ENCODE results near the gene SNX4. TPM values are rescaled to one million over a fixed set of nuclear protein-coding genes. Genes with fewer than 3 reads are reported as not detected.
A peak's percentile ranks its signal among the peaks of the same experiment; 100 is the strongest.
"Not testable (repeated sequence)": the region's sequence is repeated elsewhere in the genome, so short reads cannot be mapped to it uniquely, and the experiment has no call there.

SNX4 gene
- 46.6 TPM for total RNA-seq
- polyA plus RNA-seq = 27.3 TPM
- long read RNA-seq, donor 1, partial matches to known transcripts = 0 of 2 reads
- long read RNA-seq, donor 1, other reads (novel, unspliced or antisense) = 0 of 2 reads
- long read RNA-seq, donor 2, transcript SNX4-201 (14 exons, 2,513 nt) = major isoform, 26 of 26 reads
- long read RNA-seq, donor 2, partial matches to known transcripts = 0 of 26 reads
- long read RNA-seq, donor 2, other reads (novel, unspliced or antisense) = 0 of 26 reads
- long read RNA-seq, donor 3, transcript SNX4-201 (14 exons, 2,513 nt) = major isoform, 18 of 29 reads
- long read RNA-seq, donor 3, partial matches to known transcripts = 11 of 29 reads
- long read RNA-seq, donor 3, other reads (novel, unspliced or antisense) = 0 of 29 reads
- long read RNA-seq, donor 4, transcript SNX4-201 (14 exons, 2,513 nt) = major isoform, 6 of 12 reads
- long read RNA-seq, donor 4, partial matches to known transcripts = 6 of 12 reads
- long read RNA-seq, donor 4, other reads (novel, unspliced or antisense) = 0 of 12 reads
- long read RNA-seq, donor 5, transcript SNX4-201 (14 exons, 2,513 nt) = major isoform, 13 of 13 reads
- long read RNA-seq, donor 5, partial matches to known transcripts = 0 of 13 reads
- long read RNA-seq, donor 5, other reads (novel, unspliced or antisense) = 0 of 13 reads
- long read RNA-seq, donor 6, transcript SNX4-201 (14 exons, 2,513 nt) = major isoform, 5 of 5 reads
- long read RNA-seq, donor 6, partial matches to known transcripts = 0 of 5 reads
- long read RNA-seq, donor 6, other reads (novel, unspliced or antisense) = 0 of 5 reads
- long read RNA-seq, donor 7, transcript SNX4-201 (14 exons, 2,513 nt) = major isoform, 12 of 12 reads
- long read RNA-seq, donor 7, partial matches to known transcripts = 0 of 12 reads
- long read RNA-seq, donor 7, other reads (novel, unspliced or antisense) = 0 of 12 reads
- long read RNA-seq, donor 8, transcript SNX4-201 (14 exons, 2,513 nt) = major isoform, 6 of 6 reads
- long read RNA-seq, donor 8, partial matches to known transcripts = 0 of 6 reads
- long read RNA-seq, donor 8, other reads (novel, unspliced or antisense) = 0 of 6 reads
- long read RNA-seq, donor 9, partial matches to known transcripts = 0 of 4 reads
- long read RNA-seq, donor 9, other reads (novel, unspliced or antisense) = 0 of 4 reads
- long read RNA-seq, donor 10, transcript SNX4-201 (14 exons, 2,513 nt) = major isoform, 8 of 8 reads
- long read RNA-seq, donor 10, partial matches to known transcripts = 0 of 8 reads
- long read RNA-seq, donor 10, other reads (novel, unspliced or antisense) = 0 of 8 reads

DNA sequence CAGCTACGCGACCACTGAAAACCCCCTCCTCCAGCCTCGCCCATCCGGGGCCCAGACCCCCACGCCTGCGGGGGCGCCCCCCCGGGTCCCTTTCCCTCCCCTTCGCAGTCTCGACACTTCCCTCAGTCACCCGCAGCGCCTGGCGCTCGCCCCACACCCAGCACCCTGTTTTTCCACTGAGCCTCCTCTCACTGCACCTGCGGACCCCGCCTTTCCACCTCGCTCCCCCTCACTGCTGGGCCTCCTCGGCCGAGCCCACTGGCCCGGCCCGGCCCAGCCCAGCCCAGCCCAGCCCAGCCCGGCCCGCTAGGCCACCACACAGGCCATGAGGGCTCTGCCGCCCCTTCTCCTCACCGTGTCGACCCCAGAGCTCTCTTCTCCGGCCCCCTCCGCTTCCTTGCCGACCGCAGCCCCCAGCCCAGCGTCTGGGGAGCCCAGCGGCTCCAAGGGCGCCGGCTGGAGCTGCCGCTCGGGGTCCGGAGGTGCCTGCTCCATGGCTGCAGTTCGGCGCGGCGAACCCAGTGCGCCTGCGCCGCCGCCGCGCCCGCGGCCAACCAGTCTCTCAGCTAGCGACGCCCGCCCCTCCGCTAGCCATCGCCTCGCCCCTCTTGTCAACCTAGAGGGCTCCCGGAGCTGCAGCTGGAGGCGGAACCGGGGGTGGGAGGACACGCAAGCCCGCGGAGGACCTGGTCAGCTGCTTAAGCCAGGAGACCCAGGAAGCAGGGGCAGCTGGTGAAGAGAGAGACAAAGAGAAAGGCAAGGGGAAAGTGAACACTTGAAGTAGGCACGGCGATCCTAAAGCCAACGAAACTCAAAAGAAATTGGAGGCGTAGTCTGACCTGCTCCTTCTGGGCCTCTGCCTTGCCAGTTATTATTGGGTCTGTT lies at the start of gene SNX4:
TSS of gene SNX4 (minus strand) at position 525 of the 885 bp plus-strand sequence. CDS start at position 495, 30 bp downstream.
- under 1% methylated on average over 65 of the region's 65 CpGs for WGBS
- peak within 1 kb of the TSS; percentile 42 to 87 for H3K4me3 ChIP-seq (ENCODE audit: low read length in 2 of 2)
- H3K36me3 ChIP-seq (ENCODE audit: control insufficient read depth in 2 of 2, insufficient read depth in 2 of 2, low read length in 1 of 2) = peaks cover 4 to 8% of the 10 kb centered on the region in 2 donors
- peak within 1 kb of the TSS; percentile 59 to 90 for H3K27ac ChIP-seq (ENCODE audit: low read depth in 1 of 2, low read length in 1 of 2)
- H3K4me1 ChIP-seq (ENCODE audit: control insufficient read depth in 2 of 2, insufficient read depth in 2 of 2, low read length in 2 of 2) = peaks cover 5 to 13% of the 10 kb centered on the region in 2 donors
- DNase-seq (ENCODE audit: low read depth in 6 of 9, low spot score in 9 of 9) = peak; percentile 63 to 92 (median 81)
- H3K9me3 ChIP-seq (ENCODE audit: control insufficient read depth in 2 of 2, insufficient read depth in 1 of 2, low read length in 1 of 2) = no peaks in the 10 kb centered on the region
- H3K27me3 ChIP-seq (ENCODE audit: control insufficient read depth in 2 of 2, insufficient read depth in 1 of 2, low read length in 1 of 2) = no peaks in the 10 kb centered on the region

- DNase-seq (ENCODE audit: low read depth in 6 of 9, low spot score in 9 of 9) = no peak
- H3K9me3 ChIP-seq (ENCODE audit: control insufficient read depth in 2 of 2, insufficient read depth in 1 of 2, low read length in 1 of 2) = no peaks in the 10 kb centered on the region
- H3K4me3 ChIP-seq (ENCODE audit: low read length in 2 of 2) = no peak overlapping the region
- WGBS = 98% methylated on average over 1 of the region's 1 CpG
- peaks cover 19 to 23% of the 10 kb centered on the region in 2 donors for H3K36me3 ChIP-seq (ENCODE audit: control insufficient read depth in 2 of 2, insufficient read depth in 2 of 2, low read length in 1 of 2)
- no peak overlapping the region for H3K27ac ChIP-seq (ENCODE audit: low read depth in 1 of 2, low read length in 1 of 2)
- no peaks in the 10 kb centered on the region for H3K4me1 ChIP-seq (ENCODE audit: control insufficient read depth in 2 of 2, insufficient read depth in 2 of 2, low read length in 2 of 2)
- H3K27me3 ChIP-seq (ENCODE audit: control insufficient read depth in 2 of 2, insufficient read depth in 1 of 2, low read length in 1 of 2) = no peaks in the 10 kb centered on the region
These were observed 36.3 kb upstream of the SNX4 start for GRCh38 chr3:125556314-125556713.

GRCh38 chr3:125552401-125552800 lies 32.4 kb upstream of the SNX4 start:
- H3K27me3 ChIP-seq (ENCODE audit: control insufficient read depth in 2 of 2, insufficient read depth in 1 of 2, low read length in 1 of 2) = no peaks in the 10 kb centered on the region
- H3K4me1 ChIP-seq (ENCODE audit: control insufficient read depth in 2 of 2, insufficient read depth in 2 of 2, low read length in 2 of 2) = no peaks in the 10 kb centered on the region
- H3K4me3 ChIP-seq (ENCODE audit: low read length in 2 of 2) = no peak overlapping the region
- H3K27ac ChIP-seq (ENCODE audit: low read depth in 1 of 2, low read length in 1 of 2) = no peak overlapping the region
- peaks cover 14 to 21% of the 10 kb centered on the region in 2 donors for H3K36me3 ChIP-seq (ENCODE audit: control insufficient read depth in 2 of 2, insufficient read depth in 2 of 2, low read length in 1 of 2)
- WGBS = 98% methylated on average over 4 of the region's 4 CpGs
- no peaks in the 10 kb centered on the region for H3K9me3 ChIP-seq (ENCODE audit: control insufficient read depth in 2 of 2, insufficient read depth in 1 of 2, low read length in 1 of 2)
- no peak for DNase-seq (ENCODE audit: low read depth in 6 of 9, low spot score in 9 of 9)

GRCh38 chr3:125528920-125529319 lies 8.9 kb upstream of the SNX4 start:
- no peaks in the 10 kb centered on the region for H3K27me3 ChIP-seq (ENCODE audit: control insufficient read depth in 2 of 2, insufficient read depth in 1 of 2, low read length in 1 of 2)
- DNase-seq (ENCODE audit: low read depth in 6 of 9, low spot score in 9 of 9) = no peak
- H3K4me3 ChIP-seq (ENCODE audit: low read length in 2 of 2) = no peak overlapping the region
- H3K27ac ChIP-seq (ENCODE audit: low read depth in 1 of 2, low read length in 1 of 2) = no peak overlapping the region
- H3K4me1 ChIP-seq (ENCODE audit: control insufficient read depth in 2 of 2, insufficient read depth in 2 of 2, low read length in 2 of 2) = no peaks in the 10 kb centered on the region
- H3K9me3 ChIP-seq (ENCODE audit: control insufficient read depth in 2 of 2, insufficient read depth in 1 of 2, low read length in 1 of 2) = no peaks in the 10 kb centered on the region
- H3K36me3 ChIP-seq (ENCODE audit: control insufficient read depth in 2 of 2, insufficient read depth in 2 of 2, low read length in 1 of 2) = peaks cover 11 to 14% of the 10 kb centered on the region in 2 donors

- no peak overlapping the region for H3K4me3 ChIP-seq (ENCODE audit: low read length in 2 of 2)
- 97% methylated on average over 4 of the region's 4 CpGs for WGBS
- H3K4me1 ChIP-seq (ENCODE audit: control insufficient read depth in 2 of 2, insufficient read depth in 2 of 2, low read length in 2 of 2) = no peaks in the 10 kb centered on the region
- DNase-seq (ENCODE audit: low read depth in 6 of 9, low spot score in 9 of 9) = no peak
- H3K27ac ChIP-seq (ENCODE audit: low read depth in 1 of 2, low read length in 1 of 2) = no peak overlapping the region
- peaks cover 1 to 8% of the 10 kb centered on the region in 2 donors for H3K36me3 ChIP-seq (ENCODE audit: control insufficient read depth in 2 of 2, insufficient read depth in 2 of 2, low read length in 1 of 2)
- H3K27me3 ChIP-seq (ENCODE audit: control insufficient read depth in 2 of 2, insufficient read depth in 1 of 2, low read length in 1 of 2) = no peaks in the 10 kb centered on the region
- no peaks in the 10 kb centered on the region for H3K9me3 ChIP-seq (ENCODE audit: control insufficient read depth in 2 of 2, insufficient read depth in 1 of 2, low read length in 1 of 2)
These were observed 5.2 kb upstream of the SNX4 start for GRCh38 chr3:125525153-125525552.

- 81% methylated on average over 15 of the region's 15 CpGs for WGBS
These were observed 539 bp upstream of the SNX4 start for GRCh38 chr3:125520563-125520919.

DNA sequence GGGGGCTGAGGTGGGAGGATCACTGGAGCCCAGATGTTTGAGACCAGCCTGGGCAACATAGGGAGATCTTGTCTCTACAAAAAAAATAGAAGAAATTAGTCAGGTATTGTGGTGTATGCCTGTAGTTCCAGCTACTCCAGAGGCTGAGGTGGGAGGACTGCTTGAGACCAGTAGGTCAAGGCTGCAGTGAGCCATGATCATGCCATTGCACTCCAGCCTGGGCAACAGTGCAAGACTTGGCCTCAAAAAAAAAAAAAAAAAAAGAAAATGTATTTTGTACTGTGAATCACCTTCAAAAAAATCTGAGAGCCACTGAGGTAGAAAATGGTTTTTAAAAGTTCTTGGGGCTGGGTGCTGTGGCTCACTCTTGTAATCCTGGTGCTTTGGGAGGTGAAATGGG lies 4.6 kb downstream of the SNX4 start:
- DNase-seq (ENCODE audit: low read depth in 6 of 9, low spot score in 9 of 9) = no peak
- H3K27me3 ChIP-seq (ENCODE audit: control insufficient read depth in 2 of 2, insufficient read depth in 1 of 2, low read length in 1 of 2) = no peaks in the 10 kb centered on the region
- no peak overlapping the region for H3K27ac ChIP-seq (ENCODE audit: low read depth in 1 of 2, low read length in 1 of 2)
- H3K4me1 ChIP-seq (ENCODE audit: control insufficient read depth in 2 of 2, insufficient read depth in 2 of 2, low read length in 2 of 2) = peaks cover 5 to 13% of the 10 kb centered on the region in 2 donors
- H3K4me3 ChIP-seq (ENCODE audit: low read length in 2 of 2) = no peak overlapping the region
- H3K36me3 ChIP-seq (ENCODE audit: control insufficient read depth in 2 of 2, insufficient read depth in 2 of 2, low read length in 1 of 2) = peaks cover 4 to 22% of the 10 kb centered on the region in 2 donors
- H3K9me3 ChIP-seq (ENCODE audit: control insufficient read depth in 2 of 2, insufficient read depth in 1 of 2, low read length in 1 of 2) = no peaks in the 10 kb centered on the region

More at GRCh38 chr3:125520563-125520919, 539 bp upstream of the SNX4 start:
- not testable (repeated sequence) for DNase-seq (ENCODE audit: low read depth in 6 of 9, low spot score in 9 of 9); H3K27me3 ChIP-seq (ENCODE audit: control insufficient read depth in 2 of 2, insufficient read depth in 1 of 2, low read length in 1 of 2); H3K9me3 ChIP-seq (ENCODE audit: control insufficient read depth in 2 of 2, insufficient read depth in 1 of 2, low read length in 1 of 2); H3K36me3 ChIP-seq (ENCODE audit: control insufficient read depth in 2 of 2, insufficient read depth in 2 of 2, low read length in 1 of 2)
- peak overlapping the region in 1 of 2 donors; percentile 73 for H3K27ac ChIP-seq (ENCODE audit: low read depth in 1 of 2, low read length in 1 of 2)
- peaks cover 5 to 13% of the 10 kb centered on the region in 2 donors for H3K4me1 ChIP-seq (ENCODE audit: control insufficient read depth in 2 of 2, insufficient read depth in 2 of 2, low read length in 2 of 2)
- peak overlapping the region; percentile 42 to 87 for H3K4me3 ChIP-seq (ENCODE audit: low read length in 2 of 2)

- DNase-seq (ENCODE audit: low read depth in 6 of 9, low spot score in 9 of 9) = no peak
- Histone ChIP-seq H3K4me3 (ENCODE audit: low read length in 2 of 2) (no peak overlapping the region), H3K4me1 (ENCODE audit: control insufficient read depth in 2 of 2, insufficient read depth in 2 of 2, low read length in 2 of 2) (peaks cover 5% of the 10 kb centered on the region in 2 donors), H3K36me3 (ENCODE audit: control insufficient read depth in 2 of 2, insufficient read depth in 2 of 2, low read length in 1 of 2) (peaks cover 4 to 24% of the 10 kb centered on the region in 2 donors), H3K9me3 (ENCODE audit: control insufficient read depth in 2 of 2, insufficient read depth in 1 of 2, low read length in 1 of 2) (no peaks in the 10 kb centered on the region), H3K27me3 (ENCODE audit: control insufficient read depth in 2 of 2, insufficient read depth in 1 of 2, low read length in 1 of 2) (no peaks in the 10 kb centered on the region), H3K27ac (ENCODE audit: low read depth in 1 of 2, low read length in 1 of 2) (no peak overlapping the region)
- 90% methylated on average over 6 of the region's 6 CpGs for WGBS
These were observed 6.4 kb downstream of the SNX4 start for GRCh38 chr3:125513490-125514115.

Data from thymus (tissue), 14 donors.